B cell (primary cell): Measurements from ENCODE around the gene EEFSEC. TPM values are rescaled to one million over a fixed set of nuclear protein-coding genes. Genes with fewer than 3 reads are reported as not detected.

Source experiments
- ATAC-seq: fragments of 200-7000 bp; cut with Tn5 transposase; one replicate; pipeline ENCODE4 v1.10.0; 2021; ENCODE audit warnings: low read depth, mild to moderate bottlenecking, moderate number of reproducible peaks, moderate library complexity
- CTCF ChIA-PET: fragments of 350-600 bp; sonication (Branson Sonifier 250); formaldehyde crosslinking; loops from one replicate; lab custom pipeline; 2021; ENCODE audit warnings: antibody characterized with exemption, inconsistent platforms; lab: Charles Lee
- POLR2A ChIA-PET: fragments of 350-600 bp; sonication (Branson Sonifier 250); formaldehyde crosslinking; loops from one replicate; lab custom pipeline; 2021; ENCODE audit warnings: antibody characterized with exemption; lab: Charles Lee
- DNase-seq: peaks from one replicate; pipeline ENCODE4 v3.0.0; 2013
- H2AFZ ChIP-seq: 2 replicates; pipeline ENCODE4 v1.6.1; 2012; ENCODE audit warnings: mild to moderate bottlenecking, low read depth, low read length; ENCODE audit not compliant: insufficient read depth, poor library complexity, severe bottlenecking
- H3K27ac ChIP-seq, 2 donors: 1 replicate in 1 of 2; 2 replicates in 1 of 2; pipeline ENCODE4 v1.5.1; 2012 to 2013; ENCODE audit warnings: low read length in 2 of 2, mild to moderate bottlenecking in 2 of 2, moderate library complexity in 1 of 2
- H3K27me3 ChIP-seq, 4 experiments: fragments of 200-600 bp in 1 of 4; sonication (generic) in 1 of 4; replicated peaks in 1 of 4; 1 replicate in 2 of 4; 2 replicates in 2 of 4; pipeline versions ENCODE4 v1.6.1 to v1.7.0; 2013 to 2016; ENCODE audit warnings: low read length in 3 of 4, mild to moderate bottlenecking in 2 of 4, mixed read lengths in 1 of 4, moderate library complexity in 1 of 4; ENCODE audit not compliant: insufficient read depth in 4 of 4, control insufficient read depth in 3 of 4; ENCODE audit errors: control extremely low read depth in 1 of 4
- H3K36me3 ChIP-seq, 2 experiments: replicated peaks in 1 of 2; 1 replicate in 1 of 2; 2 replicates in 1 of 2; pipeline versions ENCODE4 v1.6.1 to v1.7.1; 2013; ENCODE audit warnings: low read length in 1 of 2; ENCODE audit not compliant: insufficient read depth in 2 of 2, control insufficient read depth in 1 of 2; ENCODE audit errors: control extremely low read depth in 1 of 2, extremely low read depth in 1 of 2
- H3K4me1 ChIP-seq, 2 donors: fragments of 200-600 bp in 1 of 2; sonication (generic) in 1 of 2; 1 replicate in 1 of 2; 2 replicates in 1 of 2; pipeline versions ENCODE4 v1.5.1 to v1.6.1; 2013 to 2017; ENCODE audit warnings: low read length in 2 of 2; ENCODE audit not compliant: control insufficient read depth in 2 of 2, insufficient read depth in 2 of 2
- H3K4me2 ChIP-seq: replicated peaks from 2 replicates; pipeline ENCODE3; 2012; ENCODE audit warnings: mild to moderate bottlenecking, low read depth, low read length; ENCODE audit not compliant: poor library complexity, severe bottlenecking
- H3K4me3 ChIP-seq, 5 experiments: fragments of 200-600 bp in 1 of 5; sonication (generic) in 1 of 5; 1 replicate in 3 of 5; 2 replicates in 2 of 5; pipeline versions ENCODE4 v1.5.1 to v1.7.0; 2011 to 2016; ENCODE audit warnings: low read length in 4 of 5, mild to moderate bottlenecking in 4 of 5, low read depth in 2 of 5, control low read depth in 1 of 5, moderate library complexity in 1 of 5; ENCODE audit not compliant: insufficient read depth in 1 of 5; ENCODE audit errors: control extremely low read depth in 1 of 5, extremely low read depth in 1 of 5
- H3K79me2 ChIP-seq: fragments of 200-600 bp; sonication (generic); one replicate; pipeline ENCODE4 v1.6.0; 2016; ENCODE audit warnings: low read length; ENCODE audit not compliant: control insufficient read depth, insufficient read depth
- H3K9ac ChIP-seq: fragments of 200-600 bp; sonication (generic); 2 replicates; pipeline ENCODE4 v1.6.1; 2017; ENCODE audit warnings: mild to moderate bottlenecking, low read length, moderate library complexity
- H3K9me3 ChIP-seq, 3 donors: one replicate each; pipeline versions ENCODE4 v1.6.1 to v1.7.1; 2013; ENCODE audit warnings: low read length in 2 of 3; ENCODE audit not compliant: control insufficient read depth in 2 of 3, insufficient read depth in 1 of 3; ENCODE audit errors: control extremely low read depth in 1 of 3
- H4K20me1 ChIP-seq: 2 replicates; pipeline ENCODE4 v1.6.0; 2012; ENCODE audit warnings: mild to moderate bottlenecking, low read length; ENCODE audit not compliant: insufficient read depth, control insufficient read depth, poor library complexity, severe bottlenecking
- H3K27ac Mint-ChIP-seq: one replicate; pipeline ENCODE4 v1.8.0; 2021; ENCODE audit warnings: mixed read lengths
- H3K27me3 Mint-ChIP-seq: one replicate; pipeline ENCODE4 v1.8.0; 2021; ENCODE audit warnings: mixed read lengths
- H3K4me1 Mint-ChIP-seq: one replicate; pipeline ENCODE4 v1.8.0; 2021; ENCODE audit warnings: mixed read lengths
- H3K4me3 Mint-ChIP-seq: one replicate; pipeline ENCODE4 v1.8.0; 2021; ENCODE audit warnings: mixed read lengths
- H3K9me3 Mint-ChIP-seq: one replicate; pipeline ENCODE4 v1.8.0; 2022; ENCODE audit warnings: mixed read lengths; ENCODE audit not compliant: insufficient read depth
- CTCF ChIP-seq: fragments of 200-600 bp; IDR thresholded peaks from one replicate; pipeline ENCODE4 v1.8.0; 2022; ENCODE audit warnings: antibody characterized with exemption, mild to moderate bottlenecking
- EZH2 ChIP-seq: IDR thresholded peaks from 2 replicates; pipeline ENCODE4 v1.6.1; 2012; ENCODE audit warnings: borderline replicate concordance, low read depth, mild to moderate bottlenecking, moderate library complexity, low read length; ENCODE audit not compliant: insufficient read depth, poor library complexity, severe bottlenecking
- WGBS: methylation state at CpG from one replicate; pipeline ENCODE4 v1.1.5; 2013; ENCODE audit warnings: missing lambda C conversion rate; ENCODE audit not compliant: insufficient coverage; 5-methylcytosine and 5-hydroxymethylcytosine counted together
- intact Hi-C: fragments of 100-400 bp; cut with micrococcal nuclease; formaldehyde crosslinking; loops from one replicate; pipeline ENCODE4 v1.10.0; 2022
- polyA plus RNA-seq: library from polyadenylated mRNA; depleted of rRNA; stranded (reverse); fragments of >200 nt; gene quantifications from 2 replicates; pipeline ENCODE4 v1.2.3, GENCODE V29; 2012
- total RNA-seq, 2 donors: library from RNA; stranded (reverse); fragments of 120-200 nt in 1 of 2; gene quantifications; 1 replicate in 1 of 2; 2 replicates in 1 of 2; pipeline versions ENCODE4 v1.2.3 to v1.2.4, GENCODE V29; 2013 to 2022

The EEFSEC gene
- total and polyA plus RNA-seq, 2 donors (not counting 1 experiment from before 2014, with no cell fraction given) = 17.9 to 18.4 TPM

GRCh38 chr3:128214056-128214455 is 60.8 kb downstream of the EEFSEC start:
- Histone ChIP-seq H3K4me2 (no peak overlapping the region), H3K9ac (no peak overlapping the region), H3K36me3 (peaks cover 0 to under 1% of the 10 kb centered on the region in 2 experiments), H3K4me1 (no peaks in the 10 kb centered on the region), H3K27ac (no peak overlapping the region), H3K4me3 (no peak overlapping the region), H4K20me1 (no peaks in the 10 kb centered on the region), H3K9me3 (peaks cover 0 to 6% (median 0%) of the 10 kb centered on the region in 3 donors), H3K27me3 (no peaks in the 10 kb centered on the region), H3K79me2 (peaks cover 25% of the 10 kb centered on the region), H2AFZ (no peak overlapping the region)
- Mint-ChIP-seq H3K27ac (no peak overlapping the region), H3K4me3 (no peak overlapping the region), H3K4me1 (peaks cover 7% of the 10 kb centered on the region), H3K9me3 (no peaks in the 10 kb centered on the region), H3K27me3 (no peaks in the 10 kb centered on the region)
- DNase-seq (no peak), ATAC-seq (no peak)
- intact Hi-C loops = no loop called here
- 100% methylated on average over 2 of the region's 2 CpGs for WGBS
- ChIA-PET CTCF (no interaction called here), POLR2A (no interaction called here)
- TF ChIP-seq CTCF (no peak), EZH2 (no peak)

GRCh38 chr3:128215290-128215689 is 62.0 kb downstream of the EEFSEC start:
- WGBS = 100% methylated on average over 1 of the region's 2 CpGs
- H3K27me3 ChIP-seq = no peaks in the 10 kb centered on the region
- no peak overlapping the region for H2AFZ ChIP-seq
- no peak overlapping the region for H3K4me2 ChIP-seq
- CTCF ChIA-PET = no interaction called here
- H3K4me3 ChIP-seq = no peak overlapping the region
- peaks cover 21% of the 10 kb centered on the region for H3K79me2 ChIP-seq
- H3K9me3 Mint-ChIP-seq = no peaks in the 10 kb centered on the region
- POLR2A ChIA-PET = no interaction called here
- intact Hi-C loops = no loop called here
- no peak overlapping the region for H3K27ac Mint-ChIP-seq
- peaks cover 0 to 7% (median 0%) of the 10 kb centered on the region in 3 donors for H3K9me3 ChIP-seq
- H4K20me1 ChIP-seq = no peaks in the 10 kb centered on the region
- H3K27ac ChIP-seq = no peak overlapping the region
- H3K9ac ChIP-seq = no peak overlapping the region
- no peaks in the 10 kb centered on the region for H3K27me3 Mint-ChIP-seq
- TF ChIP-seq CTCF (no peak), EZH2 (no peak)
- DNase-seq = no peak
- H3K36me3 ChIP-seq = peaks cover 3 to 4% of the 10 kb centered on the region in 2 experiments
- peaks cover 6% of the 10 kb centered on the region for H3K4me1 Mint-ChIP-seq
- ATAC-seq = no peak
- no peak overlapping the region for H3K4me3 Mint-ChIP-seq
- H3K4me1 ChIP-seq = no peaks in the 10 kb centered on the region
